B cell (primary cell): ENCODE results near the gene CDKN2D. TPM values are rescaled to one million over a fixed set of nuclear protein-coding genes. Genes with fewer than 3 reads are reported as not detected.
A peak's percentile ranks its signal among the peaks of the same experiment; 100 is the strongest.
"Not testable (repeated sequence)": the region's sequence is repeated elsewhere in the genome, so short reads cannot be mapped to it uniquely, and the experiment has no call there.

Source experiments
- ATAC-seq: fragments of 200-7000 bp; cut with Tn5 transposase; one replicate; pipeline ENCODE4 v1.10.0; 2021; ENCODE audit warnings: low read depth, mild to moderate bottlenecking, moderate number of reproducible peaks, moderate library complexity
- CTCF ChIA-PET: fragments of 350-600 bp; sonication (Branson Sonifier 250); formaldehyde crosslinking; loops from one replicate; lab custom pipeline; 2021; ENCODE audit warnings: antibody characterized with exemption, inconsistent platforms; lab: Charles Lee
- POLR2A ChIA-PET: fragments of 350-600 bp; sonication (Branson Sonifier 250); formaldehyde crosslinking; loops from one replicate; lab custom pipeline; 2021; ENCODE audit warnings: antibody characterized with exemption; lab: Charles Lee
- DNase-seq: peaks from one replicate; pipeline ENCODE4 v3.0.0; 2013
- H2AFZ ChIP-seq: 2 replicates; pipeline ENCODE4 v1.6.1; 2012; ENCODE audit warnings: mild to moderate bottlenecking, low read depth, low read length; ENCODE audit not compliant: insufficient read depth, poor library complexity, severe bottlenecking
- H3K27ac ChIP-seq, 2 donors: 1 replicate in 1 of 2; 2 replicates in 1 of 2; pipeline ENCODE4 v1.5.1; 2012 to 2013; ENCODE audit warnings: low read length in 2 of 2, mild to moderate bottlenecking in 2 of 2, moderate library complexity in 1 of 2
- H3K27me3 ChIP-seq, 4 experiments: fragments of 200-600 bp in 1 of 4; sonication (generic) in 1 of 4; replicated peaks in 1 of 4; 1 replicate in 2 of 4; 2 replicates in 2 of 4; pipeline versions ENCODE4 v1.6.1 to v1.7.0; 2013 to 2016; ENCODE audit warnings: low read length in 3 of 4, mild to moderate bottlenecking in 2 of 4, mixed read lengths in 1 of 4, moderate library complexity in 1 of 4; ENCODE audit not compliant: insufficient read depth in 4 of 4, control insufficient read depth in 3 of 4; ENCODE audit errors: control extremely low read depth in 1 of 4
- H3K36me3 ChIP-seq, 2 experiments: replicated peaks in 1 of 2; 1 replicate in 1 of 2; 2 replicates in 1 of 2; pipeline versions ENCODE4 v1.6.1 to v1.7.1; 2013; ENCODE audit warnings: low read length in 1 of 2; ENCODE audit not compliant: insufficient read depth in 2 of 2, control insufficient read depth in 1 of 2; ENCODE audit errors: control extremely low read depth in 1 of 2, extremely low read depth in 1 of 2
- H3K4me1 ChIP-seq, 2 donors: fragments of 200-600 bp in 1 of 2; sonication (generic) in 1 of 2; 1 replicate in 1 of 2; 2 replicates in 1 of 2; pipeline versions ENCODE4 v1.5.1 to v1.6.1; 2013 to 2017; ENCODE audit warnings: low read length in 2 of 2; ENCODE audit not compliant: control insufficient read depth in 2 of 2, insufficient read depth in 2 of 2
- H3K4me2 ChIP-seq: replicated peaks from 2 replicates; pipeline ENCODE3; 2012; ENCODE audit warnings: mild to moderate bottlenecking, low read depth, low read length; ENCODE audit not compliant: poor library complexity, severe bottlenecking
- H3K4me3 ChIP-seq, 5 experiments: fragments of 200-600 bp in 1 of 5; sonication (generic) in 1 of 5; 1 replicate in 3 of 5; 2 replicates in 2 of 5; pipeline versions ENCODE4 v1.5.1 to v1.7.0; 2011 to 2016; ENCODE audit warnings: low read length in 4 of 5, mild to moderate bottlenecking in 4 of 5, low read depth in 2 of 5, control low read depth in 1 of 5, moderate library complexity in 1 of 5; ENCODE audit not compliant: insufficient read depth in 1 of 5; ENCODE audit errors: control extremely low read depth in 1 of 5, extremely low read depth in 1 of 5
- H3K79me2 ChIP-seq: fragments of 200-600 bp; sonication (generic); one replicate; pipeline ENCODE4 v1.6.0; 2016; ENCODE audit warnings: low read length; ENCODE audit not compliant: control insufficient read depth, insufficient read depth
- H3K9ac ChIP-seq: fragments of 200-600 bp; sonication (generic); 2 replicates; pipeline ENCODE4 v1.6.1; 2017; ENCODE audit warnings: mild to moderate bottlenecking, low read length, moderate library complexity
- H3K9me3 ChIP-seq, 3 donors: one replicate each; pipeline versions ENCODE4 v1.6.1 to v1.7.1; 2013; ENCODE audit warnings: low read length in 2 of 3; ENCODE audit not compliant: control insufficient read depth in 2 of 3, insufficient read depth in 1 of 3; ENCODE audit errors: control extremely low read depth in 1 of 3
- H4K20me1 ChIP-seq: 2 replicates; pipeline ENCODE4 v1.6.0; 2012; ENCODE audit warnings: mild to moderate bottlenecking, low read length; ENCODE audit not compliant: insufficient read depth, control insufficient read depth, poor library complexity, severe bottlenecking
- H3K27ac Mint-ChIP-seq: one replicate; pipeline ENCODE4 v1.8.0; 2021; ENCODE audit warnings: mixed read lengths
- H3K27me3 Mint-ChIP-seq: one replicate; pipeline ENCODE4 v1.8.0; 2021; ENCODE audit warnings: mixed read lengths
- H3K4me1 Mint-ChIP-seq: one replicate; pipeline ENCODE4 v1.8.0; 2021; ENCODE audit warnings: mixed read lengths
- H3K4me3 Mint-ChIP-seq: one replicate; pipeline ENCODE4 v1.8.0; 2021; ENCODE audit warnings: mixed read lengths
- H3K9me3 Mint-ChIP-seq: one replicate; pipeline ENCODE4 v1.8.0; 2022; ENCODE audit warnings: mixed read lengths; ENCODE audit not compliant: insufficient read depth
- CTCF ChIP-seq: fragments of 200-600 bp; IDR thresholded peaks from one replicate; pipeline ENCODE4 v1.8.0; 2022; ENCODE audit warnings: antibody characterized with exemption, mild to moderate bottlenecking
- EZH2 ChIP-seq: IDR thresholded peaks from 2 replicates; pipeline ENCODE4 v1.6.1; 2012; ENCODE audit warnings: borderline replicate concordance, low read depth, mild to moderate bottlenecking, moderate library complexity, low read length; ENCODE audit not compliant: insufficient read depth, poor library complexity, severe bottlenecking
- WGBS: methylation state at CpG from one replicate; pipeline ENCODE4 v1.1.5; 2013; ENCODE audit warnings: missing lambda C conversion rate; ENCODE audit not compliant: insufficient coverage; 5-methylcytosine and 5-hydroxymethylcytosine counted together
- intact Hi-C: fragments of 100-400 bp; cut with micrococcal nuclease; formaldehyde crosslinking; loops from one replicate; pipeline ENCODE4 v1.10.0; 2022
- polyA plus RNA-seq: library from polyadenylated mRNA; depleted of rRNA; stranded (reverse); fragments of >200 nt; gene quantifications from 2 replicates; pipeline ENCODE4 v1.2.3, GENCODE V29; 2012
- total RNA-seq, 2 donors: library from RNA; stranded (reverse); fragments of 120-200 nt in 1 of 2; gene quantifications; 1 replicate in 1 of 2; 2 replicates in 1 of 2; pipeline versions ENCODE4 v1.2.3 to v1.2.4, GENCODE V29; 2013 to 2022

The CDKN2D gene
- total and polyA plus RNA-seq, 2 donors (not counting 1 experiment from before 2014, with no cell fraction given), result 38.4 to 122 TPM

GRCh38 chr19:10551006-10551405 is 17.8 kb downstream of the CDKN2D start:
- H3K27me3 Mint-ChIP-seq, H3K4me3 Mint-ChIP-seq, H3K27ac ChIP-seq, H3K9me3 Mint-ChIP-seq, intact Hi-C loops, H3K27ac Mint-ChIP-seq, H3K4me2 ChIP-seq, DNase-seq, H2AFZ ChIP-seq, H3K4me3 ChIP-seq, ATAC-seq, H3K9ac ChIP-seq, H3K27me3 ChIP-seq, H3K9me3 ChIP-seq: not testable (repeated sequence)
- ChIA-PET CTCF (interaction anchor here (1.5 to 1.7 kb wide), 2 partner anchors 11 to 21 kb away, joined by 5 to 9 read pairs; no protein-coding TSS in a partner anchor), POLR2A (interaction anchor here (0.7 to 0.8 kb wide), 2 partner anchors 158 to 315 kb away, joined by 3 read pairs; no protein-coding TSS in a partner anchor)
- peaks cover 37 to 41% of the 10 kb centered on the region in 2 donors for H3K4me1 ChIP-seq
- peaks cover 7 to 70% of the 10 kb centered on the region in 2 experiments for H3K36me3 ChIP-seq
- H4K20me1 ChIP-seq, result peaks cover 15% of the 10 kb centered on the region
- peaks cover 32% of the 10 kb centered on the region for H3K4me1 Mint-ChIP-seq
- 100% methylated on average over 5 of the region's 9 CpGs for WGBS
- H3K79me2 ChIP-seq, result peaks cover 28% of the 10 kb centered on the region

- Mint-ChIP-seq H3K27me3 (no peaks in the 10 kb centered on the region), H3K27ac (peak overlapping the region; percentile 37), H3K4me3 (no peak overlapping the region), H3K4me1 (peaks cover 29% of the 10 kb centered on the region), H3K9me3 (no peaks in the 10 kb centered on the region)
- TF ChIP-seq EZH2 (no peak), CTCF (no peak)
- DNase-seq (no peak), ATAC-seq (no peak)
- 78% methylated on average over 4 of the region's 6 CpGs for WGBS
- ChIA-PET POLR2A (no interaction called here), CTCF (no interaction called here)
- Histone ChIP-seq H3K79me2 (peaks cover 33% of the 10 kb centered on the region), H3K4me3 (no peak overlapping the region), H3K4me1 (peaks cover 31 to 36% of the 10 kb centered on the region in 2 donors), H3K27ac (no peak overlapping the region), H3K9ac (no peak overlapping the region), H3K9me3 (peaks cover 0 to 5% (median 0%) of the 10 kb centered on the region in 3 donors), H3K4me2 (no peak overlapping the region), H4K20me1 (peaks cover 14% of the 10 kb centered on the region), H3K36me3 (peaks cover 5 to 63% of the 10 kb centered on the region in 2 experiments), H3K27me3 (no peaks in the 10 kb centered on the region), H2AFZ (no peak overlapping the region)
- intact Hi-C loops, result no loop called here
Measured at GRCh38 chr19:10550336-10550735, 18.4 kb downstream of the CDKN2D start.
